Muscle layer of colon (tissue), 2 donors: Measurements from ENCODE around the gene GABRR2.
"Not testable (repeated sequence)": the region's sequence is repeated elsewhere in the genome, so short reads cannot be mapped to it uniquely, and the experiment has no call there.

Source experiments
- H3K27ac ChIP-seq: one replicate; pipeline ENCODE4 v1.7.0; 2013; ENCODE audit warnings: low read depth, mild to moderate bottlenecking, low read length, moderate library complexity
- H3K27me3 ChIP-seq, 2 donors: one replicate each; pipeline ENCODE4 v1.7.0; 2013; ENCODE audit warnings: low read length in 2 of 2, mild to moderate bottlenecking in 2 of 2; ENCODE audit not compliant: insufficient read depth in 2 of 2, control insufficient read depth in 1 of 2
- H3K36me3 ChIP-seq: one replicate; pipeline ENCODE4 v1.7.0; 2013; ENCODE audit warnings: mild to moderate bottlenecking, low read length; ENCODE audit not compliant: insufficient read depth
- H3K4me1 ChIP-seq: one replicate; pipeline ENCODE4 v1.7.0; 2013; ENCODE audit warnings: mild to moderate bottlenecking, low read length; ENCODE audit not compliant: insufficient read depth
- H3K4me3 ChIP-seq, 2 donors: one replicate each; pipeline ENCODE4 v1.7.0; 2013; ENCODE audit warnings: low read length in 2 of 2, low read depth in 1 of 2, mild to moderate bottlenecking in 1 of 2, moderate library complexity in 1 of 2
- H3K9ac ChIP-seq: one replicate; pipeline ENCODE4 v1.7.0; 2013; ENCODE audit warnings: low read length
- H3K9me3 ChIP-seq: one replicate; pipeline ENCODE4 v1.7.0; 2013; ENCODE audit warnings: mild to moderate bottlenecking, low read length
- donor health status: abdominal sarcoma.
- donor health status: Adenocarcinoma of cecum.

GABRR2 gene

DNA sequence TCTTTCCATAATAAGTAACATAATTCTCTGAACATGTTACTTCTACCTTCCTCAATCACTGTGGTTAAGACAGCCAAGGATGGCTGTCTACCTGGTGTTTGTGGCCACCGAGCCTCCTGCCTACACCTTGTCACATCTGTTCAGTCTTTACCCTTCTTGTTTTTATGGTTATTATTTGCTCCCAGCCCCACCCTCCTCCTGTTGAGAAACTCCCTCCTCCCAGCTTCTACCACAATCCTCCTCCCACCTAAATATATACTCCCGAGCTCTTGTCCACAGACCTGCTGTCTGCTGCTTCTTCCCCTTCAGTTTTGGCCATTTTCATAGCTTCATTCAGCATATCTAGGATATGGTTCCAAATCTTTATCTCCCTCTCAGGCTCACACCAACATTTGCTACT lies 62.2 kb downstream of the GABRR2 start:
- Histone ChIP-seq H3K9ac (no peak overlapping the region), H3K4me1 (no peaks in the 10 kb centered on the region), H3K9me3 (no peaks in the 10 kb centered on the region), H3K36me3 (no peaks in the 10 kb centered on the region), H3K27me3 (no peaks in the 10 kb centered on the region), H3K4me3 (no peak overlapping the region), H3K27ac (no peak overlapping the region)

DNA sequence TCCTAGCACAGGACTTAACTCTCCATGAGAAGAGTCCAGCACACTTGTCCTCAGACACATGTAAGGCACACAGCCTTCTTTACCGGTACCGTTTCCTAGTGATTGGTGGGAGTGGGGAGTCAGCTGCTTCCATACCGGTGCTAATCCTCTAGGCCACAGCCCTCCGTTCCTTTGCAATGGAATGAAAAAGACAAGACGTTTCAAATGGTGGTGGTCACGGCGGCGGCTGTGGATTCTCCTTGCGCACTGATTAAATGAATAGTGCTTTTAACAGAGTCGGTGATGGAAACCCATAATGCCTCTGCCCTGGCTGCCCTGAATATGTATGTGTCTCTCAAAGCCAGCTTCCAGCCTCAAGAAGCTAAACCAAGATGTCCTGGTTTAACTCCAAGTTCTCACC lies 63.1 kb downstream of the GABRR2 start:
- Histone ChIP-seq H3K36me3 (no peaks in the 10 kb centered on the region), H3K27me3 (no peaks in the 10 kb centered on the region), H3K9me3 (no peaks in the 10 kb centered on the region), H3K4me1 (no peaks in the 10 kb centered on the region), H3K27ac (no peak overlapping the region), H3K4me3 (no peak overlapping the region), H3K9ac (no peak overlapping the region)

DNA sequence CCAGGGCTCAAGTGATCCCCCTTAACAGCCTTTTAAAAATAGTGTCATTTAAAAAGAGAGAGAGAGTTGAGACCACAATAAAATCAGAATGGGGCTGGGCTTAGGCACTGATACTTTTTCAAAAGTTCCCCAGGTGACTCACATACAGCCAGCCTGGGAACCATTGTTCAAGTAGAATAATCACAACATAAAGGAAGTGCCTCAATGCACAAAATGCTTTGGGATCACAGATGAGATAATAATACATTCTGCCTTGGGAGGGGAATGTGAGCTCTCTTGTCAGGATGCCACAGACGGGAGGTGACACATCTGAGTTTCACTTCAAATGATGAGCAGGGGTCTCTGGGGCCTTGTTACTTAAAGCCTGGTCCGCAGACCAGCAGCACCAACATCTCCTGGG lies 63.9 kb downstream of the GABRR2 start:
- no peak overlapping the region for H3K27ac ChIP-seq
- H3K4me1 ChIP-seq, result no peaks in the 10 kb centered on the region
- no peak overlapping the region for H3K4me3 ChIP-seq
- H3K9ac ChIP-seq, result no peak overlapping the region
- no peaks in the 10 kb centered on the region for H3K9me3 ChIP-seq
- no peaks in the 10 kb centered on the region for H3K27me3 ChIP-seq
- no peaks in the 10 kb centered on the region for H3K36me3 ChIP-seq

DNA sequence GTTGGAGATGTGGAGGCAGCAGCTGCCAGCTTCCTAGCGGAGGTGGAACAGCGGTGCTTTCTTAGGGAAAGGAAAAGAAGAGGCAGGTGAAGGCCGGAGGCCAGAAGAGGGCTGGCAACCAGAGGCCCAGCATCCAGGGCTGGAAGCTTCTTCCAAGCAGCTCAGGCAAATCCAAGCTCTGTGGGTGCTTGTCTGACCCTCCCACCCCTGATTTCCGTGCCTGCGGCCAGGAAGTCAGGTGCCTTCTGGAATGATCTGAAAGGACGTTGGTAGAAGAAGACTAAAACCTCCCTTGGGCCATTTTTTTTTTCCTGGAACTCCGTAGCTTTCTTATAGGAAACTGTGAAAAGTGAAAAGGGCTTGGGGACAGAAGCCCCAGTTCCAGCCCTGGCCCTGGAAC lies 64.9 kb downstream of the GABRR2 start:
- H3K4me1 ChIP-seq, result no peaks in the 10 kb centered on the region
- no peak overlapping the region for H3K9ac ChIP-seq
- H3K36me3 ChIP-seq, result no peaks in the 10 kb centered on the region
- H3K9me3 ChIP-seq, result no peaks in the 10 kb centered on the region
- H3K27ac ChIP-seq, result no peak overlapping the region
- no peak overlapping the region for H3K4me3 ChIP-seq
- no peaks in the 10 kb centered on the region for H3K27me3 ChIP-seq

DNA sequence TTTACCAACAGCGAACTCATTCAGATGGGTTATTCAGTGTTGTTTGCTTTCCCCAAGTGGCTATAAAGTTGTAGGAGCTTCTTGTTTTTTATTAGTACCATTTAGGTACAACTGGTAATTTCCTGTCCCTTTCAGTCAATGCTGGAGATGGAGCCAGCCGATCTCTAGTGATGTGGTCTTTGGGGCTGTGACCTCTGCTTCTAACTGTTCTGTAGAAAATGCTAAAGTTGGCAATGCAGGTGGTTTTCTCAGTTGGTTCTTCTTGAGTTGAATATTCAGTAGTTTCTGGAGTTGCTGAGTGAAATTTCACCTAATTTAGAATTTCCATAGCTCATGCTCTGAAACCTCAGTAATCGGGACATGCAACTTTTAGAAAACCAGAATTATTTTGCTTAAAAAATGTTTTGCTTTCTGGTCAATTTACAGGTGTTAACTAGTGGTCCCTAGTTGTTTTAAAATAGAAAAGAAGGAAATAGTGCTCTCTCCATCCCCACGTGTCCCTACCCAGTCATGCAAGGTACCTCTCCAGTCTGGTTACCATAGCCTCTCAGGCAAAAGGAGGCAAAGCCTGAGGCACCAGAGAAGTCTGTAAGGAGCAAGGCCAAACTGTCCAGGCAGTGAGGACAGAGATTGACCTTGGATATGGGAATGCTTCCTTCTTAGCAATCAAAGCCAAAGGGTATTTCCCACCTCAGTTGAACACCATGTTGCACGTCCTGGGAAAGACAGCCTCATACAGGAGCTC lies 70.7 kb downstream of the GABRR2 start:
- Histone ChIP-seq H3K4me3 (no peak overlapping the region), H3K27me3 (no peaks in the 10 kb centered on the region), H3K36me3 (no peaks in the 10 kb centered on the region), H3K9me3 (no peaks in the 10 kb centered on the region), H3K4me1 (no peaks in the 10 kb centered on the region), H3K27ac (no peak overlapping the region), H3K9ac (no peak overlapping the region)

DNA sequence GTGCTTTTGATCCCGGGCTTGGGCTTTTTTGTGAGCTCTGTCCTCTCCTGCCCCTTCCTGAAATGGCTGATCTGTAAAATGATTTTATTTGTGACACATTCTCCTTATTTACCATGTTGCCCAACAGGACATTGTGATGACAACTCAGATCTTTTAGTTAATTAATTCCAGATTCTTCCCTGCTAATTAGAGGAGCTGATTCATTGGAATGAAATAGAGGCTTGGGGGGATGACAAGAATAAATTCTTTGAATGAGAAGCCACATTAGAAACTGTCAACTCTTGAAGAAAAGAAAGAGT lies 71.8 kb downstream of the GABRR2 start:
- Histone ChIP-seq H3K27ac (no peak overlapping the region), H3K4me1 (no peaks in the 10 kb centered on the region)

DNA sequence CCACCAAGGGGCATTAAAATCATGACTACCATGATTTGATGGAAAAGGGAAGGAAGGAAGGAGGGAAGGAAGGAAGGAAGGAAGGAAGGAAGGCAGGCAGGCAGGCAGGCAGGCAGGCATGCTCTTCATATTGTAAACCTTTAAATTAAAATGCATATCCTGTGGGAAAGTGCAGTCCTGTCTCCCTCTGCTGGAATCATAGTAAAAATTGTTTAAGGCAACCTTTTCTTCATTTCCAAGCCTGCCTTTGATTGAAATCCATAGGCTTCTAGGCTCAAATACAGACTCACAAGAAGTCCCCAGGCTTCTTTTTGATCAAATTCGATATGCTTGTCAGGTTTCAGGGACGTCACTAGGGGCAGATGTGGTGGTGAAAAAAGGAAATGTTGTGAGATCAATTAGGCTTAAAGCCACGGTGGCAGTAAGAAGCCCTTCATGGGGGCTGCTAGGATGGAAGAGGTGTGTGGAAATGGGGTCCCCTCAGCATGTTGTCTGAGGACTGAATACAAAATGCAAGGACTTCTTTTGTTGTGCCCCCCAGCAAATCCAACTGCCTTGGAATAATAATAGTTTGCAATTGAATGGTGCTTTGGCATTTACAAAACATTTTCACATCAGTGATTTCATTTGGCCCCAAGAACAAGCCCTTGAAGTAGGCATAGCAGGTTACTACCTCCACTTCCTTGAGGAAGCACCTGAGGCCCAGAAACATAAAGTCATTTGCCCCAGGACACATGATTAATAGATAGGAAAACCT lies 72.3 kb downstream of the GABRR2 start:
- no peak overlapping the region for H3K27ac ChIP-seq

More for the DNA sequence above, 71.8 kb downstream of the GABRR2 start:
- Histone ChIP-seq H3K9me3 (no peaks in the 10 kb centered on the region), H3K9ac (no peak overlapping the region), H3K27me3 (no peaks in the 10 kb centered on the region), H3K36me3 (no peaks in the 10 kb centered on the region), H3K4me3 (no peak overlapping the region)

DNA sequence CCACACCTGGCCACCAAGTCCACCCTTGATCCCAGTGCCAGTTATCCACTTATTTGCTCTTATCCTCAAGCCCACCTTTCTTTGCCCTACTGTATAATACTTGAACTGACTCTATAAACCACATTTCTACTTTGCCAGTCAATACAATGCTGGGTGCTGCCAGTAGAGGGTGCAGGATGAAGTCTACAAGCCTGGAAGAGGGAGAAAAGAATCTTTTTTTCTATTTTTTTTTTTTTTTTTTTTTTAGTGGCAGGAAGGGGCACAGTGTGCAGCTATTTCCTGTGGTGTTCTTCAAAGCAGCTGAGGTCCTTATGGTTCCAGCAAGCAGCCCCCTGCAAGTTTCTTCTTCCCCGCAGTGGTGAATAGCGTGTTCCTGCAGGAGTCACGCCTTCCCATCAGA lies 75.8 kb downstream of the GABRR2 start:
- no peaks in the 10 kb centered on the region for H3K9me3 ChIP-seq
- no peaks in the 10 kb centered on the region for H3K36me3 ChIP-seq
- no peaks in the 10 kb centered on the region for H3K4me1 ChIP-seq
- H3K4me3 ChIP-seq, result no peak overlapping the region
- no peak overlapping the region for H3K9ac ChIP-seq
- no peaks in the 10 kb centered on the region for H3K27me3 ChIP-seq
- H3K27ac ChIP-seq, result no peak overlapping the region

More for the DNA sequence above, 72.3 kb downstream of the GABRR2 start:
- no peaks in the 10 kb centered on the region for H3K27me3 ChIP-seq
- H3K36me3 ChIP-seq, result no peaks in the 10 kb centered on the region
- no peaks in the 10 kb centered on the region for H3K9me3 ChIP-seq
- H3K9ac ChIP-seq, result no peak overlapping the region
- H3K4me1 ChIP-seq, result no peaks in the 10 kb centered on the region
- H3K4me3 ChIP-seq, result no peak overlapping the region

DNA sequence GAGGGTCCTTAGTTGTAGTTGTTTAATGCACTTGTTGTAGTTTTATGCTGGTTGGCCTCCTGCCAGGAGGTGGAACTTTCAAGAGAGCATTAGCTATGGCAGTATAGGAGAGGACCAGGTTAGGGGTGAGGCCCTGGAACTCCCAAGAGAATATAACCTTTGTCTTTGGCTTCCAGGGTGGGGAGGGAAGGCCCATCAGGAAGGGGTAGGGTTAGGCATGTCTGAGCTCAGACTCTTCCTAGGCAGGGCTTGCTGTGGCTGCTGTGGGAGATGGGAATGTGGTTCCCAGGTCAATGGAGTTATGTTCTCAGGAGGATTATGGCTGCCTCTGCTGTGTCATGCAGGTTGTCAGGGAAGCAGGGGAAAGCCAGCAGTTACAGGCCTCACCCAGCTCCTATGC lies 77.9 kb downstream of the GABRR2 start:
- H3K4me1 ChIP-seq, result no peaks in the 10 kb centered on the region
- no peaks in the 10 kb centered on the region for H3K36me3 ChIP-seq
- no peak overlapping the region for H3K27ac ChIP-seq
- no peak overlapping the region for H3K4me3 ChIP-seq
- H3K9me3 ChIP-seq, result no peaks in the 10 kb centered on the region
- no peak overlapping the region for H3K9ac ChIP-seq
- H3K27me3 ChIP-seq, result no peaks in the 10 kb centered on the region

DNA sequence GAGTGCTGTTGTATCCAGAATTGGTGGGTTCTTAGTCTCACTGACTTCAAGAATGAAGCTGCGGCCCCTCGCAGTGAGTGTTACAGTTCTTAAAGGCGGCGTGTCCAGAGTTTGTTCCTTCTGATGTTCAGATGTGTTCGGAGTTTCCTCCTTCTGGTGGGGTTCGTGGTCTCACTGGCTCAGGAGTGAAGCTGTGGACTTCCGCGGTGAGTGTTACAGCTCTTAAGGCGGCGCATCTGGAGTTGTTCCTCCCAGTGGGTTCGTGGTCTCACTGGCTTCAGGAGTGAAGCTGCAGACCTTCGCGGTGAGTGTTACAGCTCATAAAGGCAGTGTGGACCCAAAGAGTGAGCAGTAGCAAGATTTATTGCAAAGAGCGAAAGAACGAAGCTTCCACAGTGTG lies 81.5 kb downstream of the GABRR2 start:
- not testable (repeated sequence) for H3K36me3 ChIP-seq, H3K4me3 ChIP-seq, H3K9ac ChIP-seq, H3K9me3 ChIP-seq, H3K27ac ChIP-seq, H3K27me3 ChIP-seq, H3K4me1 ChIP-seq

DNA sequence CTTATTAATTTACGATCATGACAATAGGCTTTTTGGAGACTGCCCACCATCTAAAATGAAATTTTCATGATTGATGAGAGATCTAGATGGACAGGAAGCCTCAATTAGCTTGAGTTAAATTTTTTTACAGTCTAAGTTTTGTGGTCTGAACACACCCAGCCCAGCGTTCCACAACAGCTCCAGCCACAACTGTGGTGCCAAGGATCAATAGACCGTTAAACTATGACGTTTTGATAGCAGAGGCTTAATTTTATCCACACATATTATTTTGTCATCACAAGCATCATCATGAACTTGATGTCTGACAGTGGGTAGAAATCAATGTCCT lies 92.4 kb downstream of the GABRR2 start:
- no peaks in the 10 kb centered on the region for H3K27me3 ChIP-seq
- H3K4me1 ChIP-seq, result no peaks in the 10 kb centered on the region
- no peaks in the 10 kb centered on the region for H3K9me3 ChIP-seq
- no peak overlapping the region for H3K4me3 ChIP-seq
- no peak overlapping the region for H3K9ac ChIP-seq
- no peak overlapping the region for H3K27ac ChIP-seq
- H3K36me3 ChIP-seq, result no peaks in the 10 kb centered on the region
